GM12891 (cell line): ENCODE data around the gene PTPRG.

ENCODE experiments used
- PAX5 ChIP-seq: IDR thresholded peaks from 2 replicates; pipeline ENCODE4 v1.6.1; 2011; ENCODE audit warnings: low read length, moderate library complexity, mild to moderate bottlenecking; ENCODE audit not compliant: insufficient read depth, severe bottlenecking
- POLR2A ChIP-seq: IDR thresholded peaks from 2 replicates; pipeline ENCODE4 v1.6.1; 2011; ENCODE audit warnings: low read depth, low read length, control low read depth
- POLR2AphosphoS5 ChIP-seq: IDR thresholded peaks from 2 replicates; pipeline ENCODE4 v1.6.1; 2011; ENCODE audit warnings: low read depth, low read length, control low read depth
- POU2F2 ChIP-seq: IDR thresholded peaks from 2 replicates; pipeline ENCODE4 v1.6.1; 2011; ENCODE audit warnings: low read depth, mild to moderate bottlenecking, control low read depth, low read length, moderate library complexity
- SPI1 ChIP-seq: IDR thresholded peaks from 2 replicates; pipeline ENCODE4 v1.6.1; 2011; ENCODE audit warnings: low read depth, low read length, control low read depth
- TAF1 ChIP-seq: IDR thresholded peaks from 2 replicates; pipeline ENCODE4 v1.6.1; 2011; ENCODE audit warnings: low read depth, low read length, control low read depth

- no peak for TF ChIP-seq TAF1
- TF ChIP-seq POLR2AphosphoS5: no peak
- TF ChIP-seq POLR2A: no peak
- no peak for TF ChIP-seq SPI1
- no peak for TF ChIP-seq POU2F2
- TF ChIP-seq PAX5: no peak
Observed at GRCh38 chr3:61945657-61946056, 384.3 kb downstream of the PTPRG start.
